HepG2 (cell line): ENCODE results near the gene SRBD1.

ENCODE experiments used
- ARHGAP35 ChIP-seq: sonication (generic); formaldehyde crosslinking; IDR thresholded peaks from 2 replicates; pipeline ENCODE4 v1.9.0; 2022; ENCODE audit warnings: mild to moderate bottlenecking, inconsistent platforms, moderate library complexity, missing genetic modification reagents, borderline replicate concordance
- CREM ChIP-seq, 2 experiments: sonication (generic) in 1 of 2; formaldehyde crosslinking in 1 of 2; IDR thresholded peaks; 2 replicates each; pipeline versions ENCODE4 v1.4.0 to v1.6.1; 2016 to 2020; ENCODE audit warnings: antibody characterized with exemption in 1 of 2, mild to moderate bottlenecking in 1 of 2, missing genetic modification reagents in 1 of 2
- CTCF ChIP-seq: sonication (generic); formaldehyde crosslinking; IDR thresholded peaks from 2 replicates; pipeline ENCODE4 v1.5.0; 2020; ENCODE audit warnings: mild to moderate bottlenecking, missing genetic modification reagents, moderate library complexity
- MAZ ChIP-seq, 2 experiments: sonication (generic) in 1 of 2; formaldehyde crosslinking in 1 of 2; IDR thresholded peaks; 2 replicates each; pipeline versions ENCODE4 v1.5.0 to v1.6.1; 2012 to 2020; ENCODE audit warnings: low read depth in 2 of 2, mild to moderate bottlenecking in 2 of 2, borderline replicate concordance in 1 of 2, improper control_type of control experiment in 1 of 2, low read length in 1 of 2, missing genetic modification reagents in 1 of 2, moderate library complexity in 1 of 2
- NONO ChIP-seq, 2 experiments: fragments of 450-650 bp in 1 of 2; sonication (generic) in 1 of 2; formaldehyde crosslinking in 1 of 2; IDR thresholded peaks in 1 of 2; conservative IDR thresholded peaks in 1 of 2; 2 replicates each; pipeline versions ENCODE4 v1.6.1 to v1.8.0; 2017 to 2022; ENCODE audit warnings: mild to moderate bottlenecking in 1 of 2, missing genetic modification reagents in 1 of 2, moderate library complexity in 1 of 2
- POLR2A ChIP-seq, 2 experiments: IDR thresholded peaks; 2 replicates each; pipeline ENCODE4 v1.6.1; 2011; ENCODE audit warnings: low read depth in 2 of 2, low read length in 2 of 2, mild to moderate bottlenecking in 1 of 2, moderate library complexity in 1 of 2; ENCODE audit not compliant: insufficient read depth in 1 of 2
- RXRB ChIP-seq: IDR thresholded peaks from 2 replicates; pipeline ENCODE4 v1.6.1; 2016; ENCODE audit warnings: borderline replicate concordance, missing genetic modification reagents, missing compliant biosample characterization
- ZKSCAN8 ChIP-seq: IDR thresholded peaks from 2 replicates; pipeline ENCODE4 v1.6.1; 2016; ENCODE audit warnings: borderline replicate concordance, missing genetic modification reagents, missing compliant biosample characterization
- ZNF18 ChIP-seq: sonication (generic); formaldehyde crosslinking; IDR thresholded peaks from 2 replicates; pipeline ENCODE4 v1.8.0; 2022; ENCODE audit warnings: mild to moderate bottlenecking, missing genetic modification reagents; ENCODE audit not compliant: insufficient replicate concordance

- TF ChIP-seq CTCF, result no peak
- no peak for TF ChIP-seq MAZ (IDR thresholded peaks at IDR 0.05; ENCODE audit: borderline replicate concordance, low read depth, low read length)
- TF ChIP-seq MAZ (CRISPR knock-in tag; IDR thresholded peaks at IDR 0.05; ENCODE audit: low read depth), result no peak
- TF ChIP-seq ARHGAP35 (CRISPR knock-in tag), result no peak
- no peak for TF ChIP-seq RXRB (CRISPR knock-in tag)
- TF ChIP-seq ZNF18 (CRISPR knock-in tag), result no peak
- TF ChIP-seq POLR2A (IDR thresholded peaks at IDR 0.05; ENCODE audit: insufficient read depth in 1 of 2, low read depth in 2 of 2, low read length in 2 of 2), result no peak
- TF ChIP-seq NONO (IDR thresholded peaks at IDR 0.05), result no peak
- TF ChIP-seq NONO (CRISPR knock-in tag; conservative IDR thresholded peaks at IDR 0.05), result no peak
- no peak for TF ChIP-seq CREM (IDR thresholded peaks at IDR 0.05)
- no peak for TF ChIP-seq CREM (CRISPR knock-in tag; IDR thresholded peaks at IDR 0.05)
- no peak for TF ChIP-seq ZKSCAN8 (CRISPR knock-in tag)
These were observed 37.6 kb upstream of the SRBD1 start for GRCh38 chr2:45648636-45649035.
